AG04450 (cell line): ENCODE data around the gene DMAC2. TPM values are rescaled to one million over a fixed set of nuclear protein-coding genes. Genes with fewer than 3 reads are reported as not detected.
"Not testable (repeated sequence)": the region's sequence is repeated elsewhere in the genome, so short reads cannot be mapped to it uniquely, and the experiment has no call there.

Source experiments
- CTCF ChIA-PET: fragments of 300-600, 350-600 bp; formaldehyde crosslinking; extraction: SDS; loops from one replicate; lab custom pipeline; 2022; ENCODE audit warnings: antibody characterized with exemption, inconsistent platforms; lab: Charles Lee
- POLR2A ChIA-PET: fragments of 350-600 bp; formaldehyde crosslinking; extraction: SDS; loops from one replicate; lab custom pipeline; 2021; ENCODE audit warnings: antibody characterized with exemption, inconsistent platforms; lab: Yijun Ruan, JAX
- DNase-seq: peaks from one replicate; pipeline ENCODE4 v3.0.0-alpha.2; 2011; ENCODE audit warnings: low read depth, low spot score
- H3K27ac ChIP-seq: one replicate; pipeline ENCODE4 v1.5.1; 2012; ENCODE audit warnings: low read depth, low read length, control low read depth
- H3K27me3 ChIP-seq: one replicate; pipeline ENCODE4 v1.6.0; 2012; ENCODE audit warnings: low read length; ENCODE audit not compliant: control insufficient read depth, insufficient read depth
- H3K4me3 ChIP-seq: 2 replicates; pipeline ENCODE4 v1.5.1; 2011; ENCODE audit warnings: mild to moderate bottlenecking, low read depth, low read length, control low read depth
- H3K9me3 ChIP-seq: 2 replicates; pipeline ENCODE4 v1.5.1; 2012; ENCODE audit warnings: low read length; ENCODE audit not compliant: control insufficient read depth, insufficient read depth
- CTCF ChIP-seq: IDR thresholded peaks from 2 replicates; pipeline ENCODE4 v1.5.1; 2011; ENCODE audit warnings: low read depth, low read length, control low read depth, inconsistent platforms
- polyA plus RNA-seq: library from polyadenylated mRNA; depleted of rRNA; stranded (reverse); fragments of >200 nt; gene quantifications from 2 replicates; pipeline ENCODE4 v1.2.3, GENCODE V29; 2011

Gene DMAC2
- polyA plus RNA-seq, 1 experiment: 58.2 TPM

- Histone ChIP-seq H3K27me3 (no peaks in the 10 kb centered on the region), H3K27ac (no peak overlapping the region), H3K4me3 (no peak overlapping the region), H3K9me3 (no peaks in the 10 kb centered on the region; the same call in 1 of the 2 replicates)
- no peak for TF ChIP-seq CTCF
- CTCF ChIA-PET: interaction anchor here (0.7 to 1.2 kb wide), 3 partner anchors 13 to 127 kb away, joined by 3 read pairs; no protein-coding TSS in a partner anchor
- POLR2A ChIA-PET: no interaction called here
- no peak for DNase-seq
These were observed 3.6 kb downstream of the DMAC2 start for GRCh38 chr19:41435936-41436673.

- CTCF ChIA-PET: interaction anchor here (0.7 kb wide), 1 partner anchor 14 kb away, joined by 3 read pairs; no protein-coding TSS in a partner anchor
These were observed 4.3 kb downstream of the DMAC2 start for GRCh38 chr19:41435376-41435775.

GRCh38 chr19:41434450-41434849 is 5.3 kb downstream of the DMAC2 start:
- Histone ChIP-seq H3K27me3 (no peaks in the 10 kb centered on the region), H3K27ac (no peak overlapping the region), H3K9me3 (no peaks in the 10 kb centered on the region; the same call in 1 of the 2 replicates), H3K4me3 (no peak overlapping the region)
- CTCF ChIA-PET: no interaction called here
- POLR2A ChIA-PET: no interaction called here
- DNase-seq: no peak
- TF ChIP-seq CTCF: no peak

More at GRCh38 chr19:41435376-41435775, 4.3 kb downstream of the DMAC2 start:
- H3K9me3 ChIP-seq, H3K27ac ChIP-seq, H3K4me3 ChIP-seq, DNase-seq, POLR2A ChIA-PET, H3K27me3 ChIP-seq: not testable (repeated sequence)

GRCh38 chr19:41433171-41433570 is 6.5 kb downstream of the DMAC2 start:
- CTCF ChIA-PET: no interaction called here
- POLR2A ChIA-PET: interaction anchor here (1.1 kb wide), 1 partner anchor 110 kb away, joined by 3 read pairs; no protein-coding TSS in a partner anchor
- no peak overlapping the region for H3K27ac ChIP-seq
- H3K9me3 ChIP-seq: no peaks in the 10 kb centered on the region; the same call in 1 of the 2 replicates
- DNase-seq: no peak
- H3K27me3 ChIP-seq: no peaks in the 10 kb centered on the region
- TF ChIP-seq CTCF: no peak
- H3K4me3 ChIP-seq: no peak overlapping the region

- Histone ChIP-seq H3K4me3 (no peak overlapping the region), H3K9me3 (no peaks in the 10 kb centered on the region), H3K27ac (no peak overlapping the region), H3K27me3 (no peaks in the 10 kb centered on the region)
- peak; percentile 50 for TF ChIP-seq CTCF
- ChIA-PET CTCF (interaction anchor here (0.6 to 1.7 kb wide), 2 partner anchors 24 to 110 kb away, joined by 4 to 8 read pairs; no protein-coding TSS in a partner anchor), POLR2A (interaction anchor here (1.8 kb wide), 1 partner anchor 104 kb away, joined by 4 read pairs; no protein-coding TSS in a partner anchor)
- DNase-seq: no peak
These were observed 8.0 kb downstream of the DMAC2 start for GRCh38 chr19:41431426-41432386.
